Activated T-cell treated with anti-CD3 and anti-CD28 coated beads, Interleukin-2, amount 50 U/mL, for 48 hours (primary cell): Measurements from ENCODE around the gene COTL1.

ENCODE experiments used
- DNase-seq, 2 experiments: peaks; one replicate each; pipeline ENCODE4 v3.0.0-alpha.2; 2020

COTL1 gene

GRCh38 chr16:84547546-84548061 lies 70.3 kb downstream of the COTL1 start:
- peak; percentile 61 to 62 for DNase-seq

GRCh38 chr16:84546669-84547545 lies 71.0 kb downstream of the COTL1 start:
- DNase-seq: no peak

GRCh38 chr16:84545114-84545737 lies 72.7 kb downstream of the COTL1 start:
- DNase-seq: no peak

GRCh38 chr16:84544031-84544773 lies 73.7 kb downstream of the COTL1 start:
- DNase-seq: peak; percentile 45 to 49

GRCh38 chr16:84543253-84543652 lies 74.6 kb downstream of the COTL1 start:
- no peak for DNase-seq

- no peak for DNase-seq
Observed at GRCh38 chr16:84541999-84542817, 75.7 kb downstream of the COTL1 start.

- no peak for DNase-seq
Observed at GRCh38 chr16:84540194-84540593, 77.7 kb downstream of the COTL1 start.

GRCh38 chr16:84538222-84538840 lies 79.5 kb downstream of the COTL1 start:
- DNase-seq: no peak

- DNase-seq: no peak
Observed at GRCh38 chr16:84537491-84538151, 80.3 kb downstream of the COTL1 start.

GRCh38 chr16:84535851-84536250 lies 82.0 kb downstream of the COTL1 start:
- DNase-seq: no peak

- no peak for DNase-seq
Observed at GRCh38 chr16:84535408-84535807, 82.5 kb downstream of the COTL1 start.

GRCh38 chr16:84534815-84535214 lies 83.1 kb downstream of the COTL1 start:
- DNase-seq: no peak

GRCh38 chr16:84532855-84533486 lies 84.9 kb downstream of the COTL1 start:
- no peak for DNase-seq

GRCh38 chr16:84532291-84532724 lies 85.6 kb downstream of the COTL1 start:
- DNase-seq: no peak

GRCh38 chr16:84531671-84532111 lies 86.2 kb downstream of the COTL1 start:
- DNase-seq: no peak

GRCh38 chr16:84530590-84530989 lies 87.3 kb downstream of the COTL1 start:
- no peak for DNase-seq

GRCh38 chr16:84529607-84530006 lies 88.3 kb downstream of the COTL1 start:
- DNase-seq: no peak

GRCh38 chr16:84528322-84528721 lies 89.6 kb downstream of the COTL1 start:
- no peak for DNase-seq

GRCh38 chr16:84527532-84528269 lies 90.2 kb downstream of the COTL1 start:
- no peak for DNase-seq
